Stimulated activated CD8-positive, alpha-beta memory T cell treated with anti-CD3 and anti-CD28 coated beads, Interleukin-2, amount 100 ng/mL, for 1 hour (primary cell): ENCODE measurements around the gene SYT14.

Source experiments
- DNase-seq, 2 donors: peaks; one replicate each; pipeline ENCODE4 v3.0.0-alpha.2; 2020; ENCODE audit warnings: low read depth in 2 of 2

The SYT14 gene

GRCh38 chr1:210207597-210208450 lies 269.8 kb downstream of the SYT14 start:
- DNase-seq: no peak

GRCh38 chr1:210213335-210213734 lies 275.3 kb downstream of the SYT14 start:
- DNase-seq: no peak

DNA sequence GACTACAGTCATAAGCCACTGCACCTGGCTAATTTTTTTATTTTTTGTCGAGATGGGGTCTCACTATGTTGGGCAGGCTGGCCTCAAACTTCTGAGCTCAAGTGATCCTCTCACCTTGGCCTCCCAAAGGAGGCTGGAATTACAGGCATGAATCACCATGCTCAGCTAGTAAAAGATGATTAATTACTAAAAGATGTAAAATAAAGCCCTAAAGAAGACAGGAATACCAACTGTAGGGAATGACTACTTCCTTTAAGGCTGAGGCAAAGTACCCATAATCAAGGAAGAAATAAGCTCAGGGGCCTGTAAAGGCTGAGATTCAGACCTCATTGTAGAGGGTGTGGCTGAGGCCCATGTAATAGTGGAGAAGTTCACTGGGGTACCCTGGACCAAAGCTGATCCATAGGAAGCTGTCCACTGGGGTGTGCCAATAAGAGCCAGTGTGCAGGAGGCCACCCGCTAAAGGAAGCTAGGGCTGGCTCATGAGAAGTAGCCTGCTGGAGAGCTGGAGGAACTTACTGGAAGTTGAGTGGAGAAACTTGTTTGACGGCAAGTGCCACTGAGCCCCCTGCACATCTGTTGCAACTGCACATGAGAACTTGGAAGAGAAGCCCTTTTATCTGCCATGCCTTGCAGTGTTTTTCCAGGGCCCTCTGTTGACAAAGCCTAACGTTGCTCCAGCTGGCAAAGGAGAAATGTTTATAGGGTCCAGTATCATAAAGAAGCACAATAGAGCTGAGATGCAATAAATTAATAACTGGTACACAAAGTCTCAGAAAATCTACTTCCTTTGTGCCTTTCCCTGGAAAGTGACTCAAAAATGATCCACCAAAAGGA lies 276.8 kb downstream of the SYT14 start:
- DNase-seq: no peak

- DNase-seq: no peak
Observed at GRCh38 chr1:210217482-210217881, 279.5 kb downstream of the SYT14 start.

DNA sequence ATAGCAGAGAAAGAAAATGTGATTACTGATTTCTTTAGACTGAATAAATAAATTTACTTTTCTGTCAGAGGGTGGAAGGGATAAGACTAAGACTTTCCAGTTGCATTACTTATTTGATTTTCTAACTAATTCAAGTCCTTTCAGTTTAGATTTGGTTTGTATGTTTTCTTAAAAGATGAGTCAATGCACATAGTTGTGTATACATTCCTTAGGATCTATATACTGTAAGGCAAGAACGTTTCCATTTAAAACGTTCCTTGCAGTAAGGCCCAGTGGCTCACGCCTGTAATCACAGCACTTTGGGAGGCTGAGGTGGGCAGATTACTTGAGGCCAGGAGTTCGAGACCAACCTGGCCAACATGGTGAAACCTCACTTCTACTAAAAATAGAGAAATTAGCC lies 280.0 kb downstream of the SYT14 start:
- DNase-seq: no peak
